ENCODE data around the gene PFKL.

PFKL gene

GRCh38 chr21:44348861-44349260 lies 49.0 kb downstream of the PFKL start:
- H3K4me3 ChIP-seq (ENCODE audit: low read depth, low read length): no peak overlapping the region
- no peak for TF ChIP-seq CTCF (IDR thresholded peaks at IDR 0.05; ENCODE audit: control insufficient read depth, extremely low read depth, insufficient read depth)
- no peak for DNase-seq (ENCODE audit: low read depth)

GRCh38 chr21:44349416-44349846 lies 49.6 kb downstream of the PFKL start:
- H3K4me3 ChIP-seq (ENCODE audit: low read depth, low read length): no peak overlapping the region
- DNase-seq (ENCODE audit: low read depth): no peak

GRCh38 chr21:44349847-44350772 lies 50.3 kb downstream of the PFKL start:
- TF ChIP-seq CTCF (IDR thresholded peaks at IDR 0.05; ENCODE audit: control insufficient read depth, extremely low read depth, insufficient read depth): no peak
- DNase-seq (ENCODE audit: low read depth): no peak
- no peak overlapping the region for H3K4me3 ChIP-seq (ENCODE audit: low read depth, low read length)

More at GRCh38 chr21:44349416-44349846, 49.6 kb downstream of the PFKL start:
- TF ChIP-seq CTCF (IDR thresholded peaks at IDR 0.05; ENCODE audit: control insufficient read depth, extremely low read depth, insufficient read depth): no peak

GRCh38 chr21:44350773-44351481 lies 51.1 kb downstream of the PFKL start:
- no peak for DNase-seq (ENCODE audit: low read depth)
- no peak for TF ChIP-seq CTCF (IDR thresholded peaks at IDR 0.05; ENCODE audit: control insufficient read depth, extremely low read depth, insufficient read depth)
- H3K4me3 ChIP-seq (ENCODE audit: low read depth, low read length): no peak overlapping the region

- no peak for DNase-seq (ENCODE audit: low read depth)
Measured at GRCh38 chr21:44351535-44352252, 51.8 kb downstream of the PFKL start.

More at GRCh38 chr21:44351535-44352252, 51.8 kb downstream of the PFKL start:
- TF ChIP-seq CTCF (IDR thresholded peaks at IDR 0.05; ENCODE audit: control insufficient read depth, extremely low read depth, insufficient read depth): no peak
- H3K4me3 ChIP-seq (ENCODE audit: low read depth, low read length): no peak overlapping the region
